CD4-positive, alpha-beta T cell (primary cell): ENCODE measurements around the gene VPS13D. TPM values are rescaled to one million over a fixed set of nuclear protein-coding genes. Genes with fewer than 3 reads are reported as not detected.
A peak's percentile ranks its signal among the peaks of the same experiment; 100 is the strongest.

Experiments used
- ATAC-seq: fragments of 200-7000 bp; cut with Tn5 transposase; one replicate; pipeline ENCODE4 v1.10.0; 2022; ENCODE audit warnings: mild to moderate bottlenecking; ENCODE audit not compliant: poor library complexity
- CTCF ChIA-PET: fragments of 350-600 bp; sonication (Branson Sonifier 250); formaldehyde crosslinking; loops from one replicate; lab custom pipeline; 2021; ENCODE audit warnings: antibody characterized with exemption, inconsistent platforms; lab: Charles Lee
- POLR2A ChIA-PET: fragments of 350-600 bp; sonication (Branson Sonifier 250); formaldehyde crosslinking; loops from one replicate; lab custom pipeline; 2021; ENCODE audit warnings: antibody characterized with exemption, inconsistent platforms; lab: Charles Lee
- DNase-seq, 14 experiments: peaks; one replicate each; pipeline ENCODE4 v3.0.0-alpha.2; 2013 to 2020; ENCODE audit warnings: mixed read lengths in 2 of 14
- H3K27ac ChIP-seq, 2 donors: one replicate each; pipeline versions ENCODE4 v1.5.1 to v1.7.0; 2013; ENCODE audit warnings: low read length in 2 of 2, low read depth in 1 of 2, mild to moderate bottlenecking in 1 of 2
- H3K27me3 ChIP-seq, 2 experiments: 1 replicate in 1 of 2; 2 replicates in 1 of 2; pipeline versions ENCODE4 v1.6.1 to v1.7.0; 2013; ENCODE audit warnings: low read length in 2 of 2, control low read depth in 1 of 2, mild to moderate bottlenecking in 1 of 2, moderate library complexity in 1 of 2; ENCODE audit not compliant: insufficient read depth in 2 of 2, control insufficient read depth in 1 of 2
- H3K36me3 ChIP-seq: one replicate; pipeline ENCODE4 v1.6.1; 2013; ENCODE audit warnings: low read length, control low read depth; ENCODE audit not compliant: insufficient read depth
- H3K4me1 ChIP-seq: one replicate; pipeline ENCODE4 v1.6.1; 2013; ENCODE audit warnings: low read length, control low read depth; ENCODE audit not compliant: insufficient read depth
- H3K4me3 ChIP-seq: one replicate; pipeline ENCODE4 v1.5.1; 2013; ENCODE audit warnings: mild to moderate bottlenecking, low read length, moderate library complexity
- H3K9me3 ChIP-seq, 2 experiments: 1 replicate in 1 of 2; 2 replicates in 1 of 2; pipeline versions ENCODE4 v1.6.1 to v1.7.0; 2013; ENCODE audit warnings: low read length in 2 of 2, mild to moderate bottlenecking in 2 of 2, control low read depth in 1 of 2, moderate library complexity in 1 of 2; ENCODE audit not compliant: control insufficient read depth in 1 of 2, insufficient read depth in 1 of 2
- H3K27ac Mint-ChIP-seq: one replicate; pipeline ENCODE4 v1.8.0; 2020; ENCODE audit warnings: mixed read lengths
- H3K27me3 Mint-ChIP-seq: one replicate; pipeline ENCODE4 v1.8.0; 2021; ENCODE audit warnings: mixed read lengths
- H3K36me3 Mint-ChIP-seq: one replicate; pipeline ENCODE4 v1.8.0; 2021; ENCODE audit warnings: low read depth, mixed read lengths
- H3K4me1 Mint-ChIP-seq: one replicate; pipeline ENCODE4 v1.8.0; 2021; ENCODE audit warnings: low read depth, mixed read lengths
- H3K4me3 Mint-ChIP-seq: one replicate; pipeline ENCODE4 v1.8.0; 2020; ENCODE audit warnings: mild to moderate bottlenecking, mixed read lengths
- H3K9me3 Mint-ChIP-seq: one replicate; pipeline ENCODE4 v1.8.0; 2020; ENCODE audit warnings: mixed read lengths
- intact Hi-C, 2 experiments: fragments of 100-400 bp; cut with DNase I in 1 of 2; cut with micrococcal nuclease in 1 of 2; formaldehyde crosslinking; loops; one replicate each; pipeline versions ENCODE4 v1.15.1 to v1.9.0; 2023 to 2025; cut with DNase I, micrococcal nuclease
- total RNA-seq, 174 experiments: library from RNA in 2 of 174; stranded (reverse) in 2 of 174; gene quantifications; one replicate each; pipeline ENCODE4 v1.2.3 and lab custom pipeline; 2021 to 2026
- TF ChIP-seq, protein P1 (sequence below): fragments of 200-600 bp; IDR thresholded peaks from one replicate; pipeline ENCODE4 v1.8.0; 2022; ENCODE audit warnings: antibody characterized with exemption, mild to moderate bottlenecking

Gene VPS13D
- total RNA-seq, 2 experiments from 2014 or later: 63.0 to 67.3 TPM

DNA sequence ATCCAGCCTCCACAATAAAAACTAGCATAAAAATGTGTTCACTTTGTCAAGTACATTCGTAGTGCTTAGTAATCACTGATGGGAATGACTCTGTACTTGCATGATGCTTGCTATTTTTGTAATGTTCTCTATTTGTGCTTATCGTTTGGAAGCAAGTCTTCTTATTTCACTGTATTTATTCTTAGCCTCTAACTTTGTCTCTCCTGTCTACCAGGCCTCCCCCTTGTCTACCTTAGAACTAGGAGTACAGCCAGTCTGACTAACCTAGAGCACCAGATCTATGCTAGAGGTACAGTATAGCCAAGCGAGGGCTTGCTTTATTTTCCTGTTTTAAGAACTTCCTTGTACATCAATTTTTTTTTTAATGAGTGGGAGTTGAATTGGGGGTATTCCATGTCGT lies 108.2 kb downstream of the VPS13D start:
- no peak overlapping the region for H3K4me3 ChIP-seq
- intact Hi-C loops: no loop called here
- H3K27ac Mint-ChIP-seq: no peak overlapping the region
- H3K4me1 ChIP-seq: peaks cover 13% of the 10 kb centered on the region
- H3K4me1 Mint-ChIP-seq: peaks cover 38% of the 10 kb centered on the region
- TF ChIP-seq, protein P1, sequence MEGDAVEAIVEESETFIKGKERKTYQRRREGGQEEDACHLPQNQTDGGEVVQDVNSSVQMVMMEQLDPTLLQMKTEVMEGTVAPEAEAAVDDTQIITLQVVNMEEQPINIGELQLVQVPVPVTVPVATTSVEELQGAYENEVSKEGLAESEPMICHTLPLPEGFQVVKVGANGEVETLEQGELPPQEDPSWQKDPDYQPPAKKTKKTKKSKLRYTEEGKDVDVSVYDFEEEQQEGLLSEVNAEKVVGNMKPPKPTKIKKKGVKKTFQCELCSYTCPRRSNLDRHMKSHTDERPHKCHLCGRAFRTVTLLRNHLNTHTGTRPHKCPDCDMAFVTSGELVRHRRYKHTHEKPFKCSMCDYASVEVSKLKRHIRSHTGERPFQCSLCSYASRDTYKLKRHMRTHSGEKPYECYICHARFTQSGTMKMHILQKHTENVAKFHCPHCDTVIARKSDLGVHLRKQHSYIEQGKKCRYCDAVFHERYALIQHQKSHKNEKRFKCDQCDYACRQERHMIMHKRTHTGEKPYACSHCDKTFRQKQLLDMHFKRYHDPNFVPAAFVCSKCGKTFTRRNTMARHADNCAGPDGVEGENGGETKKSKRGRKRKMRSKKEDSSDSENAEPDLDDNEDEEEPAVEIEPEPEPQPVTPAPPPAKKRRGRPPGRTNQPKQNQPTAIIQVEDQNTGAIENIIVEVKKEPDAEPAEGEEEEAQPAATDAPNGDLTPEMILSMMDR: no peak
- H3K36me3 Mint-ChIP-seq: peaks cover 79% of the 10 kb centered on the region
- no peaks in the 10 kb centered on the region for H3K9me3 Mint-ChIP-seq
- no peaks in the 10 kb centered on the region for H3K27me3 ChIP-seq
- CTCF ChIA-PET: no interaction called here
- H3K9me3 ChIP-seq: no peaks in the 10 kb centered on the region
- POLR2A ChIA-PET: no interaction called here
- DNase-seq (no peak), ATAC-seq (no peak)
- no peak overlapping the region for H3K4me3 Mint-ChIP-seq
- peaks cover 54% of the 10 kb centered on the region for H3K36me3 ChIP-seq
- no peaks in the 10 kb centered on the region for H3K27me3 Mint-ChIP-seq
- no peak overlapping the region for H3K27ac ChIP-seq

DNA sequence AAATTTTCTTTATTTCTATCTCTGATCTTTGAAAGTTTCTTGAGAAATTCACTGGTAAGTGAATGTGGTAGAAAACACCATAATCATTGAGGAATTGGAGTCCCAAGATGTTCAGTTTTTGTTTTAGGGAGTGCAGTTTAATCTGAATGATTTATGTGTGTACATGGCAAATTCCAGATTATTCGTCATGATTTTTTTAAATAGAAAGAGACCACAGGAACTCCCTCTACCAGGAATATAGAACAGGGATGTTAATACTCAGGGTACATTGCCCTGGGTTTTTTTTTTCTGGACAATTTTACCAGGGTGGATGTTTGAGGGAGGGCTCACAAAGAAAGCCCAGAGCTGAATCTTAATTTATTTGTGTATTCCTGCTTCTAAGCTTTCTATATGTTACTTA lies 109.0 kb downstream of the VPS13D start:
- no peak for ATAC-seq
- no peaks in the 10 kb centered on the region for H3K27me3 Mint-ChIP-seq
- POLR2A ChIA-PET: no interaction called here
- H3K4me1 Mint-ChIP-seq: peaks cover 41% of the 10 kb centered on the region
- Histone ChIP-seq H3K4me1 (peaks cover 13% of the 10 kb centered on the region), H3K27ac (no peak overlapping the region), H3K4me3 (no peak overlapping the region), H3K9me3 (no peaks in the 10 kb centered on the region), H3K36me3 (peaks cover 46% of the 10 kb centered on the region), H3K27me3 (no peaks in the 10 kb centered on the region)
- CTCF ChIA-PET: no interaction called here
- no peak overlapping the region for H3K4me3 Mint-ChIP-seq
- H3K9me3 Mint-ChIP-seq: no peaks in the 10 kb centered on the region
- DNase-seq: no peak
- peaks cover 71% of the 10 kb centered on the region for H3K36me3 Mint-ChIP-seq
- TF ChIP-seq, protein P1: no peak
- no peak overlapping the region for H3K27ac Mint-ChIP-seq
- intact Hi-C loops: no loop called here

DNA sequence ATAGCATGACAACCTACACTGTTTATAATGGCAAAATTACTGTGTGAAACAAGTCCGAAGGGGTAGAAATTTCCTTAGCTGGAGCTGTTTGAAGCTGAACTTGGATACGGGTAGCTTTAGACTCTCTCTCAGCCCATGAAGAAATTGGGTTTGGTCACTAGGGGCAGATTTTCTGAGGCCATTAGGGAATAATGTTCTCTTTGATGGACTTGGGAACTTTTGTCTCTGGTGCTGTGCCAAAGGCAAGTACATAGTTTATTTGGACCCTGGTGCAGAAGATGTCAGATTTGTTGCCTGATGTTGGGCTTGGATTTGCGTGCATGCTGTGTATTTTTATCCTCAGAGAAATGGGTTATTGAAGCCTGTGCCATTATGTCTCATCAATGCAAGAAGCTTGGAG lies 109.6 kb downstream of the VPS13D start:
- peak overlapping the region; percentile 71 for H3K27ac Mint-ChIP-seq

More for the DNA sequence above, 109.6 kb downstream of the VPS13D start:
- DNase-seq: no peak
- POLR2A ChIA-PET: interaction anchor here (1.5 kb wide), 1 partner anchor 281 kb away, joined by 4 read pairs; no protein-coding TSS in a partner anchor
- H3K4me1 ChIP-seq: peaks cover 17% of the 10 kb centered on the region
- H3K36me3 Mint-ChIP-seq: peaks cover 65% of the 10 kb centered on the region
- H3K27me3 ChIP-seq: no peaks in the 10 kb centered on the region
- no peaks in the 10 kb centered on the region for H3K9me3 ChIP-seq
- H3K36me3 ChIP-seq: peaks cover 40% of the 10 kb centered on the region
- no peak overlapping the region for H3K27ac ChIP-seq
- no peak overlapping the region for H3K4me3 Mint-ChIP-seq
- no peak overlapping the region for H3K4me3 ChIP-seq
- no peaks in the 10 kb centered on the region for H3K27me3 Mint-ChIP-seq
- no peaks in the 10 kb centered on the region for H3K9me3 Mint-ChIP-seq
- CTCF ChIA-PET: interaction anchor here (1.9 kb wide), 1 partner anchor 47 kb away, joined by 4 read pairs; no protein-coding TSS in a partner anchor
- H3K4me1 Mint-ChIP-seq: peaks cover 47% of the 10 kb centered on the region
- TF ChIP-seq, protein P1: no peak
- intact Hi-C loops: no loop called here
- ATAC-seq: no peak
